CD8-positive, alpha-beta memory T cell (primary cell): ENCODE results near the gene MFSD2A. TPM values are rescaled to one million over a fixed set of nuclear protein-coding genes. Genes with fewer than 3 reads are reported as not detected.
"Not testable (repeated sequence)": the region's sequence is repeated elsewhere in the genome, so short reads cannot be mapped to it uniquely, and the experiment has no call there.

Source experiments
- CTCF ChIA-PET: fragments of 350-600 bp; sonication (Branson Sonifier 250); formaldehyde crosslinking; loops from one replicate; lab custom pipeline; 2021; ENCODE audit warnings: antibody characterized with exemption; lab: Charles Lee
- POLR2A ChIA-PET: fragments of 350-600 bp; sonication (Branson Sonifier 250); formaldehyde crosslinking; loops from one replicate; lab custom pipeline; 2021; ENCODE audit warnings: antibody characterized with exemption; lab: Charles Lee
- DNase-seq, 5 donors: peaks; one replicate each; pipeline versions ENCODE4 v3.0.0 to v3.0.0-alpha.2; 2020 to 2022; ENCODE audit warnings: mixed read lengths in 1 of 5
- H3K27ac ChIP-seq: one replicate; pipeline ENCODE4 v1.7.0; 2013; ENCODE audit warnings: low read depth, mild to moderate bottlenecking, low read length, moderate library complexity
- H3K27me3 ChIP-seq: 2 replicates; pipeline ENCODE4 v1.7.0; 2013; ENCODE audit warnings: low read length, mild to moderate bottlenecking; ENCODE audit not compliant: insufficient read depth, poor library complexity, severe bottlenecking
- H3K36me3 ChIP-seq: 2 replicates; pipeline ENCODE4 v1.7.0; 2013; ENCODE audit warnings: mild to moderate bottlenecking, low read length, moderate library complexity; ENCODE audit not compliant: insufficient read depth
- H3K4me1 ChIP-seq: 2 replicates; pipeline ENCODE4 v1.7.0; 2013; ENCODE audit warnings: mild to moderate bottlenecking, low read length, moderate library complexity; ENCODE audit not compliant: insufficient read depth
- H3K4me3 ChIP-seq: 2 replicates; pipeline ENCODE4 v1.7.0; 2013; ENCODE audit warnings: mild to moderate bottlenecking, low read length
- H3K9me3 ChIP-seq: 2 replicates; pipeline ENCODE4 v1.7.0; 2013; ENCODE audit warnings: mild to moderate bottlenecking, low read length
- H3K27ac Mint-ChIP-seq, 8 donors: one replicate each; pipeline ENCODE4 v1.8.0; 2020 to 2021; ENCODE audit warnings: mixed read lengths in 8 of 8, mild to moderate bottlenecking in 6 of 8, inconsistent platforms in 3 of 8, moderate library complexity in 3 of 8
- H3K27me3 Mint-ChIP-seq, 2 donors: one replicate each; pipeline ENCODE4 v1.8.0; 2020 to 2021; ENCODE audit warnings: mixed read lengths in 2 of 2, mild to moderate bottlenecking in 1 of 2, moderate library complexity in 1 of 2
- H3K36me3 Mint-ChIP-seq, 3 donors: one replicate each; pipeline ENCODE4 v1.8.0; 2020 to 2021; ENCODE audit warnings: mixed read lengths in 3 of 3, inconsistent platforms in 1 of 3, mild to moderate bottlenecking in 1 of 3
- H3K4me1 Mint-ChIP-seq, 3 donors: one replicate each; pipeline ENCODE4 v1.8.0; 2020 to 2021; ENCODE audit warnings: mixed read lengths in 3 of 3, inconsistent platforms in 1 of 3, mild to moderate bottlenecking in 1 of 3
- H3K4me3 Mint-ChIP-seq, 7 donors: one replicate each; pipeline ENCODE4 v1.8.0; 2020 to 2021; ENCODE audit warnings: mixed read lengths in 7 of 7, mild to moderate bottlenecking in 6 of 7, moderate library complexity in 4 of 7, inconsistent platforms in 2 of 7
- H3K9me3 Mint-ChIP-seq, 5 donors: one replicate each; pipeline ENCODE4 v1.8.0; 2020 to 2022; ENCODE audit warnings: mixed read lengths in 5 of 5, mild to moderate bottlenecking in 3 of 5, moderate library complexity in 2 of 5, inconsistent platforms in 1 of 5
- polyA plus RNA-seq: library from polyadenylated mRNA; unstranded; fragments of 300-500 nt; fragmentation: Illumina TruSeq; gene quantifications from one replicate; pipeline ENCODE4 v1.2.3, GENCODE V29; 2021
- total RNA-seq, 2 experiments: library from RNA; stranded (reverse); gene quantifications; one replicate each; pipeline ENCODE4 v1.2.3, GENCODE V29; 2021

MFSD2A gene
- total and polyA plus RNA-seq, 3 experiments from 2014 or later = 0.13 to 28.7 (median 23.8) TPM

DNA sequence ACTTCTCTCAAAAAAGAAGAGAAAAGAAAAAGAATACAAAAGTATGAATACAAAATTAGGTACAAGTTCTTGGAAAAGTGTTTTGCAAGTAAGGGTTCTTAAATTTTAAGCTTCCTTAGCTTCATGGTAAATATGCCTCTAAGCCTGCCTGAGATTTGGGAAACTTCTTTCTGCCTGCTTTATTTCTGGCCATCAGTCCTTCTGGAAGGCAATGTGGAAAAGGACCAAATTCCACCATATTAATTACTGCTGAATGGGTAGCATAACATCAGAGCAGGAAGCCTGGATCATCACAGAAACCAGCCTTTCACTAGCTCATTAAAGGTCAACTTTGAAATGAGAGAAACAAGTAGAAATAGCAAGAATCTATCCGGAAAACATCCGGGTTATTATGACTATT is 46.5 kb downstream of the MFSD2A start:
- Histone ChIP-seq H3K9me3 (no peaks in the 10 kb centered on the region), H3K4me1 (peaks cover under 1% of the 10 kb centered on the region), H3K4me3 (no peak overlapping the region), H3K36me3 (no peaks in the 10 kb centered on the region), H3K27me3 (no peaks in the 10 kb centered on the region), H3K27ac (no peak overlapping the region)
- Mint-ChIP-seq H3K4me1 (peaks cover 18 to 28% (median 19%) of the 10 kb centered on the region in 3 donors), H3K9me3 (no peaks in the 10 kb centered on the region), H3K27ac (peak overlapping the region in 1 of 8 donors; percentile 5), H3K4me3 (no peak overlapping the region), H3K36me3 (peaks cover 0 to 16% (median 0%) of the 10 kb centered on the region in 3 donors), H3K27me3 (peaks cover 1 to 7% of the 10 kb centered on the region in 2 donors)
- ChIA-PET CTCF (interaction anchor here (1.6 to 2.4 kb wide), 3 partner anchors 29 to 99 kb away, joined by 4 to 10 read pairs (median 5); partner anchors contain the start of gene MYCL), POLR2A (interaction anchor here (0.6 kb wide), 1 partner anchor 49 kb away, joined by 3 read pairs; no protein-coding TSS in a partner anchor)
- DNase-seq = no peak

DNA sequence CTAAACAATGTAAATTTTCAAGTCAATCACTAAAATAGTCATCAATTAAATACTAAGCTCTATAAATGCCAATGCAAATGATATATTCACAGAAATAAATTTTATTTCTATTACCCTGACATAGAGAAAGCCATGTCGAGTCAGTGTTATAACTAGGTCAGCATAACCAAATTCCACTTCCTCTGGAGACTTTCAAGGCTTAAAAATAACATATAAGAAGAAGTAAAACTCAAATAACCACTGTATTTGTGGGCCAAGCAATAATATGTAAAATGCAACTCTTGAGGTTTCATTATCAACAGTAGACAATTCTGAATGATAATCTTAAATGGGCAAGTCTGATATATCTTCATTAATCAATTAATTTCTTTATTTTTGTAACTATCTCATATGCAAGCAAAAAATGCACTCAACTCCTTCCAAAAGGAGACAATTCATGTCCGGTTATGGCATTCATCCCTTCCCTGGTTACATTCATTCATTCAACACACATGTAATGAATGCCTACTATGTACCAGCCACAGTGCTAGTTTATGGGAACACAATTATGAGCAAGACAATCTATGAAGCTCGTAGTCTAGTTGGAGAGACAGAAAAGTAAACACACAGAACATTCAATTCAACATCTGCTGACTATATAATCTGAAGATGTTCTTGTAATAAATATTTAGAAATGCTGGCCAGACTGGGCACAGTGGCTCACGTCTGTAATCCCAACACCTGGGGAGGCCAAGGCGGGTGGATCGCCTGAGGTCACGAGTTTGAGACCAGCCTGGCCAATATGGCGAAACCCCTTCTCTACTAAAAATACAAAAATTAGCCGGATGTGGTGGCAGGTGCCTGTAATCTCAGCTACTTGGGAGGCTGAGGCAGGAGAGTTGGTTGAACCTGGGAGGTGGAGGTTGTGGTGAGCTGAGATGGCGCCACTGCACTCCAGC is 48.5 kb downstream of the MFSD2A start:
- H3K9me3 Mint-ChIP-seq = no peaks in the 10 kb centered on the region
- DNase-seq = no peak
- ChIA-PET POLR2A (interaction anchor here (0.7 kb wide), 1 partner anchor 401 kb away, joined by 5 read pairs; no protein-coding TSS in a partner anchor), CTCF (interaction anchor here (2.4 kb wide), 1 partner anchor 101 kb away, joined by 5 read pairs; the partner anchor contains the start of gene MYCL)
- Histone ChIP-seq H3K27me3 (no peaks in the 10 kb centered on the region), H3K9me3 (no peaks in the 10 kb centered on the region), H3K36me3 (no peaks in the 10 kb centered on the region), H3K4me1 (no peaks in the 10 kb centered on the region), H3K4me3 (no peak overlapping the region), H3K27ac (no peak overlapping the region)
- peak overlapping the region in 5 of 7 donors; percentile 23 to 70 (median 59) for H3K4me3 Mint-ChIP-seq
- H3K27me3 Mint-ChIP-seq = peaks cover 0 to 7% of the 10 kb centered on the region in 2 donors
- peaks cover 0 to 16% (median 0%) of the 10 kb centered on the region in 3 donors for H3K36me3 Mint-ChIP-seq
- H3K4me1 Mint-ChIP-seq = peaks cover 14 to 23% (median 14%) of the 10 kb centered on the region in 3 donors
- peak overlapping the region in 6 of 8 donors; percentile 8 to 89 (median 72) for H3K27ac Mint-ChIP-seq

DNA sequence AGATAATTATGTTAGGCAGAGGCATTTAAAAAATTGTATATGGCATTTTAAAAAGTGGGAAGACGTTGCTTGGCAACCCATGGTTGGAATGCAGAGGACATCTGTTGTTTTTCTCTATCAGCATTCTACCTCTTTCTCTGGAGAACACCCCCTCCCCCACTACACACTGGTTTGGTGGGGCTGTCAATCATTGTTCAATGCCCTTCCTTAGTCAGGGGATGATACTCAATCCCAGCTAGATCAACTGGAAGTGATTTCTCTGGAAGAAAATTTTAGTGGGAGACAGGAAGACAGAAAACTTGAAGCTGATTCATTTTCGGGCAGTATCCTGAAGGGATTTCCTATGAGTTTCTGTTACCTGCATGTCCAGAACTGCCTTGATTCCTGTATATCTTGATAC is 49.9 kb downstream of the MFSD2A start:
- no peak overlapping the region for H3K27ac ChIP-seq
- POLR2A ChIA-PET = no interaction called here
- H3K4me3 Mint-ChIP-seq = no peak overlapping the region

DNA sequence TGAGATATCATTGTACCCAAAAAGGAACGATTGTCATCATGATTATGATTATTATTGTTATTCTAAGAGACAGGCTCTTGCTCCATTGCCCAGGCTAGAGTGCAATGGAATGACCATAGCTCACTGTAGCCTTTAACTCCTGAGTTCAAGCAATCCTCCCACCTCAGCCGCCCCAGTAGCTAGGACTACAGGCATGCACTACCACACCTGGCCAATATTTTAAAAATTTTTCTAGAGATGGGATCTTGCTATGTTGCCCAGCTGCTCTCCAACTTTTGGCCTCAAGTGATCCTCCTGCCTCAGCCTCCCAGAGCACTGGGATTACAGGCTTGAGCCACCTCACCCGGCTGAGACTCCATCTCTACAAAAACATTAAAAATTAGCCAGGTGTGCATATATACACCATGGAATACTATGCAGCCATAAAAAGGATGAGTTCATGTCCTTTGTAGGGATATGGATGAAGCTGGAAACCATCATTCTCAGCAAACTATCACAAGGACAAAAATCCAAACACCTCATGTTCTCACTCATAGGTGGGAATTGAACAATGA is 52.6 kb downstream of the MFSD2A start:
- H3K27ac ChIP-seq, DNase-seq, H3K27me3 ChIP-seq, H3K4me1 ChIP-seq, H3K4me3 ChIP-seq, H3K4me3 Mint-ChIP-seq, H3K36me3 ChIP-seq, CTCF ChIA-PET, H3K27ac Mint-ChIP-seq, H3K9me3 Mint-ChIP-seq, H3K9me3 ChIP-seq, H3K27me3 Mint-ChIP-seq: not testable (repeated sequence)
- Mint-ChIP-seq H3K4me1 (peaks cover 11 to 19% (median 13%) of the 10 kb centered on the region in 3 donors), H3K36me3 (peaks cover 0 to 19% (median 0%) of the 10 kb centered on the region in 3 donors)
- POLR2A ChIA-PET = interaction anchor here (0.7 kb wide), 1 partner anchor 250 kb away, joined by 3 read pairs; no protein-coding TSS in a partner anchor

More for the DNA sequence above, 49.9 kb downstream of the MFSD2A start:
- Histone ChIP-seq H3K27me3 (no peaks in the 10 kb centered on the region), H3K4me1 (no peaks in the 10 kb centered on the region), H3K9me3 (no peaks in the 10 kb centered on the region), H3K4me3 (no peak overlapping the region), H3K36me3 (no peaks in the 10 kb centered on the region)
- H3K27me3 Mint-ChIP-seq = peaks cover 0 to 7% of the 10 kb centered on the region in 2 donors
- peaks cover 14 to 27% (median 16%) of the 10 kb centered on the region in 3 donors for H3K4me1 Mint-ChIP-seq
- peaks cover 0 to 16% (median 0%) of the 10 kb centered on the region in 3 donors for H3K36me3 Mint-ChIP-seq
- H3K9me3 Mint-ChIP-seq = no peaks in the 10 kb centered on the region
- no peak for DNase-seq
- CTCF ChIA-PET = no interaction called here
- H3K27ac Mint-ChIP-seq = peak overlapping the region in 2 of 8 donors; percentile 43 to 86

DNA sequence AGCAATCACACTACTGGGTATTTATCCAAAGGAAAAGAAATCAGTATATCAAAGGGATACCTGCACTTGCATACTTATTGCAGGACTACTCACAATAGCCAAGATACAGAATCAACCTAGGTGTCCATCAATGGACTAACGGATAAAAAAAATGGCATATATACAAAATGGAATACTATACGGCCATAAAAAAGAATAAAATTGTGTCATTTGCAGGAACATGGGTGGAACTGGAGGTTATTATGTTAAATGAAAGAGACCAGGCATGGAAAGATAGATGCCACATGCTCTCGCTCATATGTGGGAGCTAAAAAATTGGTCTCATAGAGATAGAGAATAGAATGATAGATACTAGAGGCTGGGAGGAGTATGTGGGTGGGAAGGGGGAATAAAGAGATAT is 56.3 kb downstream of the MFSD2A start:
- no peaks in the 10 kb centered on the region for H3K27me3 ChIP-seq
- Mint-ChIP-seq H3K27ac (peak overlapping the region in 1 of 8 donors; percentile 24), H3K9me3 (peaks cover 0 to 3% (median 0%) of the 10 kb centered on the region in 5 donors), H3K27me3 (no peaks in the 10 kb centered on the region), H3K4me3 (no peak overlapping the region), H3K4me1 (peaks cover 14 to 19% (median 18%) of the 10 kb centered on the region in 3 donors), H3K36me3 (peaks cover 0 to 3% (median 0%) of the 10 kb centered on the region in 3 donors)
- no peak for DNase-seq
- H3K36me3 ChIP-seq = no peaks in the 10 kb centered on the region
- POLR2A ChIA-PET = no interaction called here
- CTCF ChIA-PET = interaction anchor here (0.6 kb wide), 1 partner anchor 34 kb away, joined by 3 read pairs; no protein-coding TSS in a partner anchor
- H3K4me1 ChIP-seq = peaks cover 6% of the 10 kb centered on the region
- no peak overlapping the region for H3K4me3 ChIP-seq
- H3K27ac ChIP-seq = no peak overlapping the region
- no peaks in the 10 kb centered on the region for H3K9me3 ChIP-seq

DNA sequence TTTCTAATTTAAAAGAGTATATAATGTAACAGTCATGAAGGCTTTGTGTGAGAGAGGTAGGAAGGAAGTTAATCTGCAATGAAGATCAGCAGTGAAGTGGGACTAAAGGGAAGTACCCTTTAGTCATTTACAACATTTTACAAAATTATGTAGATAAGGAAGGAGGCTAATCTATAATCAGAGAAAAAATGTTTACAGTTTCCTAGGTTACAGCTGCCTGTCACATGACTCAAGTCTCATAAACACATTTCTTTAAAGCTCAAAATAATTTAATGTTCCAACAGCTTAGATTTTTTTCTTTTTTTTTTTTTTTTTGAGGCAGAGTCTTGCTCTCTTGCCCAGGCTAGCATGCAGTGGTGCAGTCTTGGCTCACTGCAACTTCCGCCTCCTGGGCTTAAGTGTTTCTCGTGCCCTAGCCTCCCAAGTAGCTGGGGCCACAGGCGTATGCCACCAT is 59.3 kb downstream of the MFSD2A start:
- peak overlapping the region in 7 of 8 donors; percentile 6 to 93 (median 68) for H3K27ac Mint-ChIP-seq
- DNase-seq = peak in 1 of 5 donors; percentile 30
- H3K4me3 ChIP-seq = no peak overlapping the region
- H3K36me3 ChIP-seq = no peaks in the 10 kb centered on the region
- CTCF ChIA-PET = interaction anchor here (0.9 to 2.0 kb wide), 3 partner anchors 13 to 41 kb away, joined by 3 to 7 read pairs (median 3); no protein-coding TSS in a partner anchor
- H3K9me3 Mint-ChIP-seq = peaks cover 0 to 3% (median 0%) of the 10 kb centered on the region in 5 donors
- H3K4me1 ChIP-seq = peaks cover 6% of the 10 kb centered on the region
- H3K36me3 Mint-ChIP-seq = peaks cover 0 to 6% (median 0%) of the 10 kb centered on the region in 3 donors
- H3K27me3 Mint-ChIP-seq = peaks cover 2 to 3% of the 10 kb centered on the region in 2 donors
- H3K9me3 ChIP-seq = no peaks in the 10 kb centered on the region
- no peaks in the 10 kb centered on the region for H3K27me3 ChIP-seq
- POLR2A ChIA-PET = interaction anchor here (0.6 kb wide), 1 partner anchor 966 kb away, joined by 4 read pairs; no protein-coding TSS in a partner anchor
- H3K27ac ChIP-seq = no peak overlapping the region
- no peak overlapping the region for H3K4me3 Mint-ChIP-seq
- H3K4me1 Mint-ChIP-seq = peaks cover 14 to 19% (median 18%) of the 10 kb centered on the region in 3 donors

DNA sequence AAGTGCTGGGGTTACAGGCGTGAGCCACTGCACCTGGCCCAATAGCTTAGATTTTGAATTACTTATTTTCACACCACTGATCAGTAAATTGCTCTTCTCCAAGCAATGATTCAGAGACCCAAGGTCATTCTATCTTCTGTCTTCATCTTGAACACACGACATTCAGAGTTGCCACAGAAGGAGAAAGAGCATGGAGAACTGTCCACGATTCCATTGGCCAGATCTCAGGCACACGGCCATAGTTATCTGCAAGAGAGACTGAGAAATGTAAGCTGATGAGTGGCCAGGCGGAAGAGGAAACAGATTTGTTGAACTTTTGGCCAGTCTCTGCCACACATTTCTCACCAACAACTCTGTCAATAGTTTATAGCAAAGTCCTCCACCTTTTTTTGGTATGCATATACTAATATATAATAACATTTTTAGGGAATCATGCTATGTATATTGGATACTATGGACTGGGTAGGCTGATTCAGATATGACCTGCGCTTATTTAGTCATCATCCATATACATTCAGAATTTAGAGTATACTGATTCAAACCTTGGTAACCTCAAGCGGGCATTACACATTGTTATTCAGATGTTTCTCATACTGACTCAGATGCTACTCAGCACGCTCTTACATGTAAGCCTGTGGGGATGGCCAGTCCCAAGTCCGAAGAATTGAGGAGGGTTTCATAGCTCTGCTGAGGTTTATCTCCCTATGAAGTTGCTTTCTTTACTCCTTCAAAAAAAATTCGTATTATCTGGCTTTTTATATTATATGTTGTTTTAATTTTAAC is 60.1 kb downstream of the MFSD2A start:
- Mint-ChIP-seq H3K27ac (peak overlapping the region in 4 of 8 donors; percentile 9 to 93 (median 66)), H3K36me3 (peaks cover 0 to 7% (median 0%) of the 10 kb centered on the region in 3 donors), H3K27me3 (peaks cover 2 to 5% of the 10 kb centered on the region in 2 donors), H3K9me3 (peaks cover 0 to 3% (median 0%) of the 10 kb centered on the region in 5 donors), H3K4me1 (peaks cover 13 to 18% (median 15%) of the 10 kb centered on the region in 3 donors), H3K4me3 (no peak overlapping the region)
- H3K4me1 ChIP-seq = peaks cover 6% of the 10 kb centered on the region
- H3K27me3 ChIP-seq = no peaks in the 10 kb centered on the region
- no peaks in the 10 kb centered on the region for H3K36me3 ChIP-seq
- POLR2A ChIA-PET = no interaction called here
- H3K27ac ChIP-seq = no peak overlapping the region
- no peak for DNase-seq
- CTCF ChIA-PET = interaction anchor here (2.0 kb wide), 1 partner anchor 17 kb away, joined by 7 read pairs; no protein-coding TSS in a partner anchor
- H3K9me3 ChIP-seq = no peaks in the 10 kb centered on the region
- H3K4me3 ChIP-seq = no peak overlapping the region
